K562 (cell line): ENCODE measurements around the gene GNPAT. TPM values are rescaled to one million over a fixed set of nuclear protein-coding genes. Genes with fewer than 3 reads are reported as not detected.
A peak's percentile ranks its signal among the peaks of the same experiment; 100 is the strongest.

Experiments used
- CREM ChIP-seq: IDR thresholded peaks from 2 replicates; pipeline ENCODE4 v1.6.1; 2014; ENCODE audit warnings: antibody characterized with exemption, low read depth
- EHMT2 ChIP-seq: fragments of 450-650 bp; IDR thresholded peaks from 2 replicates; pipeline ENCODE4 v1.6.1; 2018; ENCODE audit warnings: antibody characterized with exemption
- EP300 ChIP-seq: IDR thresholded peaks from 2 replicates; pipeline ENCODE4 v1.6.1; 2012; ENCODE audit warnings: low read length, improper control_type of control experiment
- HLTF ChIP-seq: fragments of 450-650 bp; IDR thresholded peaks from 2 replicates; pipeline ENCODE4 v1.6.1; 2016
- PCBP1 ChIP-seq: fragments of 200-400 bp; formaldehyde crosslinking; IDR thresholded peaks from 2 replicates; pipeline ENCODE4 v1.6.1; 2018; ENCODE audit warnings: mild to moderate bottlenecking, low read depth, low read length; ENCODE audit not compliant: poor library complexity, severe bottlenecking
- PHB2 ChIP-seq: fragments of 450-650 bp; IDR thresholded peaks from 2 replicates; pipeline ENCODE4 v1.6.1; 2017; ENCODE audit warnings: low read depth
- RAD21 ChIP-seq, 2 experiments: fragments of 250-450 bp in 1 of 2; fragments of 450-650 bp in 1 of 2; sonication (Bioruptor Pico) in 1 of 2; formaldehyde crosslinking in 1 of 2; IDR thresholded peaks in 1 of 2; conservative IDR thresholded peaks in 1 of 2; 2 replicates each; pipeline versions ENCODE4 v1.4.0 to v1.8.0; 2020 to 2022; ENCODE audit warnings: mild to moderate bottlenecking in 2 of 2, moderate library complexity in 1 of 2
- TAL1 ChIP-seq: fragments of 450-650 bp; IDR thresholded peaks from 2 replicates; pipeline ENCODE4 v1.6.1; 2016; ENCODE audit warnings: mild to moderate bottlenecking
- TARDBP ChIP-seq: fragments of 450-650 bp; IDR thresholded peaks from 2 replicates; pipeline ENCODE4 v1.6.1; 2016
- TCF3 ChIP-seq: sonication (generic); formaldehyde crosslinking; IDR thresholded peaks from 2 replicates; pipeline ENCODE4 v1.4.0; 2020; ENCODE audit warnings: mild to moderate bottlenecking, missing genetic modification reagents
- UBTF ChIP-seq, 2 experiments: IDR thresholded peaks; 2 replicates each; pipeline ENCODE4 v1.6.1; 2012; ENCODE audit warnings: improper control_type of control experiment in 2 of 2, low read depth in 2 of 2, low read length in 2 of 2, borderline replicate concordance in 1 of 2
- VEZF1 ChIP-seq: fragments of 200-800 bp; sonication (Bioruptor generic); IDR thresholded peaks from 2 replicates; pipeline ENCODE4 v1.6.1; 2017; ENCODE audit warnings: missing genetic modification characterization, missing compliant biosample characterization
- ZEB2 ChIP-seq: fragments of 450-650 bp; IDR thresholded peaks from 2 replicates; pipeline ENCODE4 v1.6.1; 2016
- ZFP36 ChIP-seq: fragments of 150-350 bp; IDR thresholded peaks from 2 replicates; pipeline ENCODE4 v1.6.1; 2018; ENCODE audit warnings: low read length, low read depth; ENCODE audit not compliant: partially characterized antibody
- polyA plus RNA-seq, 8 experiments: library from polyadenylated mRNA; depleted of rRNA in 4 of 8; stranded (reverse) in 5 of 8; unstranded in 3 of 8; fragments of >200 nt; fragmentation: Nextera tagmentation in 2 of 8; fragmentation: Illumina TruSeq in 1 of 8; extraction: Ambion mirVana in 2 of 8; extraction: Trizol in 1 of 8; gene quantifications; 2 replicates each; pipeline versions ENCODE4 v1.2.1 to v1.2.3, GENCODE V29; 2011 to 2014; ENCODE audit warnings: inconsistent platforms in 1 of 8, missing spikeins in 1 of 8
- total RNA-seq, 7 experiments: library from RNA; depleted of rRNA in 6 of 7; stranded (reverse); fragments of >200 nt in 6 of 7; fragmentation: Illumina TruSeq in 2 of 7; extraction: Trizol in 2 of 7; gene quantifications; 2 replicates each; pipeline versions ENCODE4 v1.2.1 to v1.2.3, GENCODE V29; 2011 to 2021; ENCODE audit warnings: low replicate concordance in 1 of 7
- TF ChIP-seq, protein P1 (sequence below): sonication (generic); formaldehyde crosslinking; IDR thresholded peaks from 2 replicates; pipeline ENCODE4 v1.8.1; 2023; ENCODE audit warnings: mild to moderate bottlenecking, missing genetic modification reagents, moderate library complexity
- TF ChIP-seq, protein P2 (sequence below), 2 experiments: fragments of 250-450 bp in 1 of 2; fragments of 450-650 bp in 1 of 2; sonication (Bioruptor Pico) in 1 of 2; IDR thresholded peaks; 2 replicates each; pipeline versions ENCODE4 v1.6.1 to v1.8.0; 2016 to 2021; ENCODE audit warnings: mild to moderate bottlenecking in 2 of 2, moderate library complexity in 2 of 2, missing compliant biosample characterization in 1 of 2, missing genetic modification characterization in 1 of 2
- TF ChIP-seq, protein P3 (sequence below): fragments of 450-650 bp; IDR thresholded peaks from 2 replicates; pipeline ENCODE4 v1.6.1; 2016
- TF ChIP-seq, protein P4 (sequence below): sonication (generic); formaldehyde crosslinking; IDR thresholded peaks from 2 replicates; pipeline ENCODE4 v1.8.0; 2022; ENCODE audit warnings: mild to moderate bottlenecking, missing genetic modification reagents, borderline replicate concordance

The GNPAT gene
- total and polyA plus RNA-seq, 9 of the 15 experiments (the other 6 are each of a cell fraction or from before 2014, with no cell fraction given) = 32.1 to 68.8 (median 50.7) TPM

GRCh38 chr1:231200388-231201031 is 40.5 kb upstream of the GNPAT start (continued):
- TF ChIP-seq TCF3 = peak; percentile 99
- TF ChIP-seq TAL1 = peak; percentile 97
- peak; percentile 74; the same call in 1 of the 2 replicates for TF ChIP-seq ZEB2
- no peak for TF ChIP-seq RAD21 (CRISPR knock-in tag; conservative IDR thresholded peaks at IDR 0.05 in 1 of 2, IDR thresholded peaks at IDR 0.05 in 1 of 2)
- TF ChIP-seq, protein P1, sequence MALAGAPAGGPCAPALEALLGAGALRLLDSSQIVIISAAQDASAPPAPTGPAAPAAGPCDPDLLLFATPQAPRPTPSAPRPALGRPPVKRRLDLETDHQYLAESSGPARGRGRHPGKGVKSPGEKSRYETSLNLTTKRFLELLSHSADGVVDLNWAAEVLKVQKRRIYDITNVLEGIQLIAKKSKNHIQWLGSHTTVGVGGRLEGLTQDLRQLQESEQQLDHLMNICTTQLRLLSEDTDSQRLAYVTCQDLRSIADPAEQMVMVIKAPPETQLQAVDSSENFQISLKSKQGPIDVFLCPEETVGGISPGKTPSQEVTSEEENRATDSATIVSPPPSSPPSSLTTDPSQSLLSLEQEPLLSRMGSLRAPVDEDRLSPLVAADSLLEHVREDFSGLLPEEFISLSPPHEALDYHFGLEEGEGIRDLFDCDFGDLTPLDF = peak; percentile 71
- peak; percentile 95 for TF ChIP-seq EP300
- peak; percentile 49 for TF ChIP-seq VEZF1 (CRISPR knock-in tag)
- peak; percentile 11 for TF ChIP-seq ZFP36
- TF ChIP-seq, protein P2, sequence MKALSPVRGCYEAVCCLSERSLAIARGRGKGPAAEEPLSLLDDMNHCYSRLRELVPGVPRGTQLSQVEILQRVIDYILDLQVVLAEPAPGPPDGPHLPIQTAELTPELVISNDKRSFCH (CRISPR knock-in tag; IDR thresholded peaks at IDR 0.05) = no peak
- TF ChIP-seq, protein P2 (tag; IDR thresholded peaks at IDR 0.05) = peak; percentile 51; the same call in 1 of the 2 replicates
- TF ChIP-seq CREM = no peak; the same call in 1 of the 2 replicates
- TF ChIP-seq, protein P3, sequence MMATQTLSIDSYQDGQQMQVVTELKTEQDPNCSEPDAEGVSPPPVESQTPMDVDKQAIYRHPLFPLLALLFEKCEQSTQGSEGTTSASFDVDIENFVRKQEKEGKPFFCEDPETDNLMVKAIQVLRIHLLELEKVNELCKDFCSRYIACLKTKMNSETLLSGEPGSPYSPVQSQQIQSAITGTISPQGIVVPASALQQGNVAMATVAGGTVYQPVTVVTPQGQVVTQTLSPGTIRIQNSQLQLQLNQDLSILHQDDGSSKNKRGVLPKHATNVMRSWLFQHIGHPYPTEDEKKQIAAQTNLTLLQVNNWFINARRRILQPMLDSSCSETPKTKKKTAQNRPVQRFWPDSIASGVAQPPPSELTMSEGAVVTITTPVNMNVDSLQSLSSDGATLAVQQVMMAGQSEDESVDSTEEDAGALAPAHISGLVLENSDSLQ = peak; percentile 33; the same call in 1 of the 2 replicates
- TF ChIP-seq PCBP1 = no peak
- peak; percentile 81; the same call in 1 of the 2 replicates for TF ChIP-seq HLTF
- peak; percentile 80 for TF ChIP-seq PHB2
- TF ChIP-seq, protein P4, sequence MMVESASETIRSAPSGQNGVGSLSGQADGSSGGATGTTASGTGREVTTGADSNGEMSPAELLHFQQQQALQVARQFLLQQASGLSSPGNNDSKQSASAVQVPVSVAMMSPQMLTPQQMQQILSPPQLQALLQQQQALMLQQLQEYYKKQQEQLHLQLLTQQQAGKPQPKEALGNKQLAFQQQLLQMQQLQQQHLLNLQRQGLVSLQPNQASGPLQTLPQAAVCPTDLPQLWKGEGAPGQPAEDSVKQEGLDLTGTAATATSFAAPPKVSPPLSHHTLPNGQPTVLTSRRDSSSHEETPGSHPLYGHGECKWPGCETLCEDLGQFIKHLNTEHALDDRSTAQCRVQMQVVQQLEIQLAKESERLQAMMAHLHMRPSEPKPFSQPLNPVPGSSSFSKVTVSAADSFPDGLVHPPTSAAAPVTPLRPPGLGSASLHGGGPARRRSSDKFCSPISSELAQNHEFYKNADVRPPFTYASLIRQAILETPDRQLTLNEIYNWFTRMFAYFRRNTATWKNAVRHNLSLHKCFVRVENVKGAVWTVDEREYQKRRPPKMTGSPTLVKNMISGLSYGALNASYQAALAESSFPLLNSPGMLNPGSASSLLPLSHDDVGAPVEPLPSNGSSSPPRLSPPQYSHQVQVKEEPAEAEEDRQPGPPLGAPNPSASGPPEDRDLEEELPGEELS (CRISPR knock-in tag) = peak; percentile 85; the same call in 1 of the 2 replicates
- TF ChIP-seq TARDBP = 0 out of 2 replicates have a peak, but pooled peaks have one; percentile 72
- TF ChIP-seq UBTF (IDR thresholded peaks at IDR 0.05; ENCODE audit: borderline replicate concordance in 1 of 2, low read depth in 2 of 2, low read length in 2 of 2) = peak in 1 of 2 experiments; percentile 22; a peak in 1 of 4 replicates
- peak; percentile 71; the same call in 1 of the 2 replicates for TF ChIP-seq EHMT2
